HG03457 (cell line): ENCODE measurements around the gene ABCA13.

Source experiments
- ATAC-seq: cut with Tn5 transposase; IDR thresholded peaks from one replicate; pipeline ENCODE4 v1.9.1; 2021; ENCODE audit warnings: moderate number of reproducible peaks; ENCODE audit not compliant: unreplicated experiment

Gene ABCA13

GRCh38 chr7:48426331-48426965 lies 255.2 kb downstream of the ABCA13 start:
- no peak for ATAC-seq

- ATAC-seq, result no peak
Observed at GRCh38 chr7:48426966-48427555, 255.8 kb downstream of the ABCA13 start.

- no peak for ATAC-seq
Observed at GRCh38 chr7:48427671-48428070, 256.4 kb downstream of the ABCA13 start.

GRCh38 chr7:48428091-48428684 lies 256.9 kb downstream of the ABCA13 start:
- ATAC-seq, result no peak

GRCh38 chr7:48429117-48429516 lies 257.9 kb downstream of the ABCA13 start:
- ATAC-seq, result no peak

- no peak for ATAC-seq
Observed at GRCh38 chr7:48438206-48438605, 266.9 kb downstream of the ABCA13 start.

GRCh38 chr7:48441848-48442492 lies 270.7 kb downstream of the ABCA13 start:
- no peak for ATAC-seq

- no peak for ATAC-seq
Observed at GRCh38 chr7:48443051-48443450, 271.8 kb downstream of the ABCA13 start.

- ATAC-seq, result no peak
Observed at GRCh38 chr7:48446721-48447120, 275.5 kb downstream of the ABCA13 start.

GRCh38 chr7:48452218-48452617 lies 281.0 kb downstream of the ABCA13 start:
- ATAC-seq, result no peak

GRCh38 chr7:48454750-48455192 lies 283.5 kb downstream of the ABCA13 start:
- ATAC-seq, result no peak

- no peak for ATAC-seq
Observed at GRCh38 chr7:48455363-48455762, 284.1 kb downstream of the ABCA13 start.

- ATAC-seq, result no peak
Observed at GRCh38 chr7:48458701-48459524, 287.7 kb downstream of the ABCA13 start.

- ATAC-seq, result no peak
Observed at GRCh38 chr7:48466713-48467112, 295.5 kb downstream of the ABCA13 start.

- no peak for ATAC-seq
Observed at GRCh38 chr7:48471196-48471595, 299.9 kb downstream of the ABCA13 start.

- ATAC-seq, result no peak
Observed at GRCh38 chr7:48472640-48473039, 301.4 kb downstream of the ABCA13 start.

- no peak for ATAC-seq
Observed at GRCh38 chr7:48473205-48473865, 302.1 kb downstream of the ABCA13 start.

GRCh38 chr7:48481235-48481634 lies 310.0 kb downstream of the ABCA13 start:
- no peak for ATAC-seq

- no peak for ATAC-seq
Observed at GRCh38 chr7:48497521-48497920, 326.3 kb downstream of the ABCA13 start.

- no peak for ATAC-seq
Observed at GRCh38 chr7:48502021-48502420, 330.8 kb downstream of the ABCA13 start.

GRCh38 chr7:48505051-48505450 lies 333.8 kb downstream of the ABCA13 start:
- no peak for ATAC-seq
